Measurements from ENCODE around the gene ZNF674.

Gene ZNF674

DNA sequence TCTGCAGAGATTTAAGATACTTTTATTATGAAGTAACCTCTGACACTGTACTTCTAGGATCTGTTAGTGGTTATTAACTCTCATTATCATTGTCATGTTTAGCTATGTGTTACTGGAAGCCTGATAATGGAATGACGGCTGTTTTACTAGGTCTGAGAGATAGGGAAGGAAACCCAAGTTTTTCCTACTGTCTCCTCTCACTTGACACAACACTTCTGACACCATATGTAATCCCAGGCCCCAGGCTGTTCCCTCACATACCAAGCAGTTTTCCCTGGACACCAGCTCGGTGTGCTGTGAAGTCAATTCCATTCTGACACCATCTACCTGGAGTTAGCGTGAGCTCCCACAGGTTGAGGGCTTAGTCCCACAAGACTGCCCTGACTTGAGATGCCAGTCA is 85.6 kb downstream of the ZNF674 start:
- TF ChIP-seq, protein P1, sequence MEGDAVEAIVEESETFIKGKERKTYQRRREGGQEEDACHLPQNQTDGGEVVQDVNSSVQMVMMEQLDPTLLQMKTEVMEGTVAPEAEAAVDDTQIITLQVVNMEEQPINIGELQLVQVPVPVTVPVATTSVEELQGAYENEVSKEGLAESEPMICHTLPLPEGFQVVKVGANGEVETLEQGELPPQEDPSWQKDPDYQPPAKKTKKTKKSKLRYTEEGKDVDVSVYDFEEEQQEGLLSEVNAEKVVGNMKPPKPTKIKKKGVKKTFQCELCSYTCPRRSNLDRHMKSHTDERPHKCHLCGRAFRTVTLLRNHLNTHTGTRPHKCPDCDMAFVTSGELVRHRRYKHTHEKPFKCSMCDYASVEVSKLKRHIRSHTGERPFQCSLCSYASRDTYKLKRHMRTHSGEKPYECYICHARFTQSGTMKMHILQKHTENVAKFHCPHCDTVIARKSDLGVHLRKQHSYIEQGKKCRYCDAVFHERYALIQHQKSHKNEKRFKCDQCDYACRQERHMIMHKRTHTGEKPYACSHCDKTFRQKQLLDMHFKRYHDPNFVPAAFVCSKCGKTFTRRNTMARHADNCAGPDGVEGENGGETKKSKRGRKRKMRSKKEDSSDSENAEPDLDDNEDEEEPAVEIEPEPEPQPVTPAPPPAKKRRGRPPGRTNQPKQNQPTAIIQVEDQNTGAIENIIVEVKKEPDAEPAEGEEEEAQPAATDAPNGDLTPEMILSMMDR (IDR thresholded peaks at IDR 0.05; ENCODE audit: low read depth, low read length): no peak
- no peak overlapping the region for H3K4me3 ChIP-seq (ENCODE audit: low read depth, low read length)

DNA sequence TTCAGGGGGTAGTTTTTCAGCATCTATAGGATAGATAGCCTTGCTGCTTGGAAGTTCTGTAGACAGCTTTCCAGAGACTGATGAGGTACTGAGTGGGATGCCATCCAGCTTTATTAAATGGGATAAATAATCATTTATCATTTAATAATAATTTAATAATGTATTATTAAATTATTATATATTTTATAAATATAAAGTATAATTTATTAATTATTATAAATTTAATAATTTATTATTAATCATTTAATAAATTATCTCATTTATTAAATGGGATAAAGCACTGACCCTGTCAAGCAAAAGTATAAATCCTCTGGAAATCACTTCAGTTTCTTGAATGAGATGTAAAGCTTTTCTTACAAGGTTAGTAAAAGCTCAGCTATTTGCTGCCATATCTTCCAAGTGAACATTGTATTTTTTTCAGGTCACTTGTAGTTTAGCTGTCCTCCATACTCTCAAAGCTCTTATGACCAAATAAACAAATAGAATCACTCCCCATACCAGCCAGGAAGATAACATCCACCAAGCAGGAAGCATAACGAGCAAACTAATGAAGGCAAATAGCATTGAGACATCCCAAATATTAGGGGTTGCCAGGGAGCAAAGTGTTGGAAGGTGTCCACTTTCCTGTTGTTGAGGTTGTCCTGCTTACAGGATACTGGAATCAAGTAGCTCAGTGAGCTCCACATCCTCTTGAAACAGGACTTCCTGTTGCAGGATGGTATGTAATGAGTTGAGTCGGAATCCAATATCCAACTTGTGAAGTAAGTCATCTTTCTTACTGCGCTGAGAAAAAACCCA is 88.9 kb downstream of the ZNF674 start:
- no peak overlapping the region for H3K4me3 ChIP-seq (ENCODE audit: low read depth, low read length)
- TF ChIP-seq, protein P1 (IDR thresholded peaks at IDR 0.05; ENCODE audit: low read depth, low read length): no peak
